GM19372 (cell line): ENCODE data around the gene TGM1.
"Not testable (repeated sequence)": the region's sequence is repeated elsewhere in the genome, so short reads cannot be mapped to it uniquely, and the experiment has no call there.

ENCODE experiments used
- ATAC-seq: cut with Tn5 transposase; IDR thresholded peaks from one replicate; pipeline ENCODE4 v1.9.1; 2021; ENCODE audit warnings: mild to moderate bottlenecking, low read depth, moderate library complexity; ENCODE audit not compliant: unreplicated experiment

TGM1 gene

DNA sequence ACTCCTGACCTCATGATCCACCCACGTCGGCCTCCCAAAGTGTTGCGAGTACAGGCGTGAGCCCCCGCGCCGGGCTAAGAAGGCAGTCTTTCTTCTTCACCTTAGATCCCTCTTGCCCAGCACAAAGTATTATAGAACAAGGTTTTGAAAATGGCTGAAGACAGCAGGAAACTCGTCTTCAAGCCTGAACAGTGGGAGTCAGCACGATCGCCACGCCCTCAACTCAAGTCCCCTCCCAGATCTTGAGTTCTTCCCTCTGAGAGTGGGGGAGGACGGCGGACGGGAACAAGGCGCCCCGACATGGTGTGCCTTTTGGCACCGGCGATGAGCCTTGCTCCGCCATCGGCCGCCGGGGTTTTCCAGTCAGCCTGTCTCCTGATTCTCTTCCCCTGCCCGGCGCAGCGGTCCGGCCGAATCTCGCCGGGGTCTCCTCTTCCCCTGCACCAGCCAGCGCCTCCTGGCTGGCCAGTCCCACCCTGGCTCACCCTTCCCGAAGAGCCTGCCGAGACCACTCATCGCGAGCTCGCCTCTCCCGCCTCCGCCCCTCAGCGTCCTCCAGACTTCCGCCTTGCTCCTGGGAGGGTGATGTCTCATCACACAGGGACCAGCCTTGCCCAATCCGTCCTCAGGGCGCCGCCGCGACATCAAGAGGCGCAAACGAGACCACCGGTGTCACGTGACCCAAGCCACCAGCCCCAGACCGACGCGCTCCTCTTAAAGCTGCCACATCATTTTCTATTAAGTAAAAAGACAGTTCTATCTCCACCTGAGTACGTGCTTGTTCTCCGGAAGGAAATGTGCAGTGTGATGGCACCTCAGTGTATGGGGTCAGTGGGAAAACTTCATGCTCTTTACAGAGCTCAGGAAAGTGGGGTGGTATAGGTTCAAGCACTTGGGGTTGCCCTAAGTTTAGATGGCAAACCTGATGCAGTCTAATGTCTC, 49.8 kb downstream of the TGM1 start, which contains the start of gene CHMP4A:
Gene CHMP4A, minus strand, starts transcription at position 565 of the 942 bp plus-strand sequence. Its CDS starts 49 bp downstream, at position 516.
- ATAC-seq, result peak; percentile 68

GRCh38 chr14:24211311-24211710, 51.7 kb downstream of the TGM1 start:
- ATAC-seq, result no peak

DNA sequence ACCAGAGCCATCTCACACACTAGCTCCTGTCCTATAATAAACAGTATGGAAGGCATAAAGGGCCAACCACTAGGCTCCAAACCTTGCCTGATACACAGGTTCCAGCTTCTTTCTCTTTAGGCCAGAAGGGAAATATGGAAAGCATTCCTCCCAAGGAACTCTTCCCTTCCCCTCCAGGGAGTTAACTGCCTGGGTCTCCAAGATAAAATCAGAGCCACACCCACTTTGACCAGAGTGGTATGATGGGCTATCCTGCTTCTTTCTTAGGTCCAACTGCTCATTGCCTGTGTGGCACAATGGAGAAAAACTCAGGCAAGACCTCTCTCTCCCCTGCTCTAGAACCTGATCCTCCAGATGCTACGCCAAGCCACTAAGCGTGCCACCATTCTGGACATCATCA, 55.4 kb downstream of the TGM1 start:
- no peak for ATAC-seq

GRCh38 chr14:24207104-24207551, 55.8 kb downstream of the TGM1 start:
- no peak for ATAC-seq

GRCh38 chr14:24206260-24207103, 56.5 kb downstream of the TGM1 start:
- ATAC-seq, result no peak

GRCh38 chr14:24204163-24205146, 58.5 kb downstream of the TGM1 start:
- ATAC-seq, result no peak

GRCh38 chr14:24203249-24203886, 59.6 kb downstream of the TGM1 start:
- ATAC-seq, result not testable (repeated sequence)

DNA sequence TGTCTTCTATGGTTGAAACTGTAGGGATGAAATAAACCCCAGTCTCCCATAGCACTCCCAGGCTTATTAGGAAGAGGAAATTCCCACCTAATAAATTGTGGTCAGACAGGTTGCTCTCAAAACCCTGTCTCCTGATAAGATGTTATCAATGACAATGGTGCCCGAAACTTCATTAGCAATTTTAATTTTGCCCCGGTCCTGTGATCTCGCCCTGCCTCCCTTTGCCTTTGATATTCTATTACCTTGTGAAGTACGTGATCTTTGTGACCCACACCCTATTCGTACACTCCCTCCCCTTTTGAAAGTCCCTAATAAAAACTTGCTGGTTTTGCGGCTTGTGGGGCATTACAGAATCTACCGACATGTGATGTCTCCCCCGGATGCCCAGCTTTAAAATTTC, 60.4 kb downstream of the TGM1 start:
- ATAC-seq, result not testable (repeated sequence)
